Mesodermal cell (in vitro differentiated cells): ENCODE measurements around the gene MYO16.

Experiments used
- H3K27ac ChIP-seq: 2 replicates; pipeline ENCODE4 v1.7.0; 2013; ENCODE audit warnings: mild to moderate bottlenecking, low read depth, low read length, moderate library complexity; ENCODE audit not compliant: severe bottlenecking
- H3K36me3 ChIP-seq: 2 replicates; pipeline ENCODE4 v1.7.1; 2013; ENCODE audit warnings: mild to moderate bottlenecking, low read length, moderate library complexity; ENCODE audit not compliant: control insufficient read depth, insufficient read depth
- H3K4me1 ChIP-seq: one replicate; pipeline ENCODE4 v1.7.1; 2013; ENCODE audit warnings: mild to moderate bottlenecking, low read length; ENCODE audit not compliant: insufficient read depth, control insufficient read depth, poor library complexity, severe bottlenecking
- H3K4me3 ChIP-seq: 2 replicates; pipeline ENCODE4 v1.7.0; 2013; ENCODE audit warnings: low read length, control low read depth, mild to moderate bottlenecking; ENCODE audit not compliant: insufficient read depth, poor library complexity, severe bottlenecking; ENCODE audit errors: extremely low read depth
- H3K9me3 ChIP-seq: 2 replicates; pipeline ENCODE4 v1.7.1; 2013; ENCODE audit warnings: mild to moderate bottlenecking, low read length, moderate library complexity; ENCODE audit not compliant: control insufficient read depth
- WGBS, 2 experiments: methylation state at CpG; one replicate each; pipeline ENCODE4 v1.1.5; 2013; ENCODE audit warnings: missing lambda C conversion rate in 2 of 2; ENCODE audit not compliant: insufficient coverage in 2 of 2; 5-methylcytosine and 5-hydroxymethylcytosine counted together

Gene MYO16

DNA sequence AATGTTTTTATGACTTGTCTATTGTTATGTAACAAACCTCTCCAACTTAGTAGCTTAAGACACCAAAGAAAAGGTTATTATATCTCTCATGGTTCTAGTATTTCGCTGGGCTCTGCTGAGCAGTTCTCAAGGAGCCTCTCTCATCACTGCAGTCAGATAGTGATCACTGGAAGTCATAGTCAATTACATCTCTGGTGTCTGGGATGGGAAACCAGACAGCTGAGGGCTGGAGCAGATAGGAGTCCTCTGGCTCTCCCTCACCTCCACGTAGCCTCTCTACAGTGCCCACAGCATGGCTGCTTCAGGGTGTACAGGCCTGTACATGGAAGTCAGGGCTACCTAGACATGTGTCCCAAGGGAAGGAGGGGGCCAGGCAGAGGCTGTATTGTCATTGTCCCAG lies 507.5 kb downstream of the MYO16 start:
- Histone ChIP-seq H3K4me3 (no peak overlapping the region), H3K27ac (no peak overlapping the region), H3K4me1 (peaks cover 1% of the 10 kb centered on the region), H3K9me3 (peaks cover 11% of the 10 kb centered on the region), H3K36me3 (no peaks in the 10 kb centered on the region)
- 100% methylated on average over 1 of the region's 2 CpGs; no CpG with 5 or more reads in 1 of the 2 experiments for WGBS, 2 experiments

DNA sequence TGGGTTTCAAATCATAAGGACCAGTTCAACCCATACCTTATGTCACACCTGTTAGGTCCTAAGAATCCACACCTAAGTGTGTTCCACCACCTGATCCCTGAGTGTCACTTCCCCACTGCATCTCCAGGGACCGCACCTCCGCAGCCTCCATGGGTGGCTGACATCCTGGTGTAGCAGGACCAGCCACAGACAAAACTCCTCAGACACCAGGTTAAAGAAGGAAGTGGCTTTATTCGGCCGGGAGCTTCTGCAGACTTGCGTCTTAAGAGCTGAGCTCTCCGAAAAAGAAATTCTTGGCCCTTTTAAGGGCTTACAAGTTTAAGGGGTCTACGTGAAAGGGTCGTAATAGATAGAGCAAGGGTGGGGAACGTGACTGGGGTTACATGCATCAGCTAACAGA lies 509.9 kb downstream of the MYO16 start:
- WGBS, 2 experiments: 90 to 95% methylated on average over 2 to 3 of the region's 9 CpGs
- Histone ChIP-seq H3K4me3 (no peak overlapping the region), H3K27ac (no peak overlapping the region), H3K36me3 (no peaks in the 10 kb centered on the region), H3K4me1 (no peaks in the 10 kb centered on the region), H3K9me3 (peaks cover 11% of the 10 kb centered on the region)

GRCh38 chr13:109140054-109140453 lies 510.6 kb downstream of the MYO16 start:
- 96 to 98% methylated on average over 21 to 33 of the region's 33 CpGs for WGBS, 2 experiments
- peaks cover 11% of the 10 kb centered on the region for H3K9me3 ChIP-seq
- H3K4me1 ChIP-seq: no peaks in the 10 kb centered on the region
- no peaks in the 10 kb centered on the region for H3K36me3 ChIP-seq
- no peak overlapping the region for H3K27ac ChIP-seq
- no peak overlapping the region for H3K4me3 ChIP-seq

DNA sequence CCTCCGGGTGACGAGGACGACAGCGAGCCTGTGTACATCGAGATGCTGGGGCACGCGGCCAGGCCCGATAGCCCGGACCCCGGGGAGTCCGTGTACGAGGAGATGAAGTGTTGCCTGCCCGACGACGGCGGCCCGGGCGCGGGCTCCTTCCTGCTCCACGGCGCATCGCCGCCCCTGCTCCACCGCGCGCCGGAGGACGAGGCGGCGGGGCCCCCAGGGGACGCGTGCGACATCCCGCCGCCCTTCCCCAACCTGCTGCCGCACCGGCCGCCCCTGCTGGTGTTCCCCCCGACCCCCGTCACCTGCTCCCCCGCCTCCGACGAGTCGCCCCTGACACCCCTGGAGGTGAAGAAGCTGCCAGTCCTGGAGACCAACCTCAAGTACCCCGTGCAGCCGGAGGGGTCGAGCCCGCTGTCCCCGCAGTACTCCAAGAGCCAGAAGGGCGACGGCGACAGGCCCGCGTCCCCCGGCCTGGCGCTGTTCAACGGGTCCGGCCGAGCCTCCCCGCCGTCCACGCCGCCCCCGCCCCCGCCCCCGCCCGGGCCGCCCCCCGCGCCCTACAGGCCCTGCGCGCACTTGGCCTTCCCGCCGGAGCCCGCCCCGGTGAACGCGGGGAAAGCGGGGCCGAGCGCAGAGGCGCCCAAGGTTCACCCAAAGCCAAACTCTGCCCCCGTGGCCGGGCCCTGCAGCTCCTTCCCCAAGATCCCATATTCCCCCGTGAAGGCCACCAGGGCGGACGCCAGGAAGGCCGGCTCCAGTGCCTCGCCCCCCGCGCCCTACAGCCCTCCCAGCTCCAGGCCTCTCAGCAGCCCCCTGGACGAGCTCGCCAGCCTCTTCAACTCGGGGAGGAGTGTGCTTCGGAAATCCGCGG lies 511.3 kb downstream of the MYO16 start:
- 96% methylated on average over 54 to 88 of the region's 97 CpGs for WGBS, 2 experiments
- Histone ChIP-seq H3K36me3 (no peaks in the 10 kb centered on the region), H3K9me3 (peaks cover 11% of the 10 kb centered on the region), H3K27ac (no peak overlapping the region), H3K4me1 (no peaks in the 10 kb centered on the region), H3K4me3 (no peak overlapping the region)

DNA sequence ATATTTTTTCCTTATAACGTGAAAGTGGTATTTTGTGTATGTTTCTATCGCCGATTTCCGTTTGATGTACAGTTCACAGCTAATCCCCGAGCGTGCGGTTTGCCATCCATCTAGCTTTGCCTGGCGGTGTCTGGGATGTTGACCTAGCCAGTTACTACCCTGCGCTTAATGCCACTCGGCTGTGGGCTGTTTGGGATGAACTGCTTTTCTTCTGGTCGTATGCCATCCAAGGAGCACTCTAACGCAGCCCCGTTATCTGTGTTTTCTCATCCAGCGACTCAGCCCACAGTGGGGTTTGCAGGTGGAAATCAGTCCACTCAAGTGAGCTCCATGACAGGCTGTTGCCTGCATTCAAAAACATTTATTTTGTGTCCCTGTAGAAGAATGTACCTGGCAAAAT lies 512.3 kb downstream of the MYO16 start:
- WGBS, 2 experiments: 90 to 94% methylated on average over 10 to 11 of the region's 14 CpGs
- Histone ChIP-seq H3K27ac (no peak overlapping the region), H3K4me1 (no peaks in the 10 kb centered on the region), H3K36me3 (no peaks in the 10 kb centered on the region), H3K4me3 (no peak overlapping the region), H3K9me3 (peaks cover 11% of the 10 kb centered on the region)

- WGBS, 2 experiments: 83% methylated on average over 2 of the region's 5 CpGs; no CpG with 5 or more reads in 1 of the 2 experiments
- H3K9me3 ChIP-seq: peaks cover 3% of the 10 kb centered on the region
- H3K36me3 ChIP-seq: no peaks in the 10 kb centered on the region
- no peak overlapping the region for H3K4me3 ChIP-seq
- peaks cover 19% of the 10 kb centered on the region for H3K4me1 ChIP-seq
- H3K27ac ChIP-seq: no peak overlapping the region
These were observed 515.5 kb downstream of the MYO16 start for GRCh38 chr13:109144693-109145437.

- no peak overlapping the region for H3K4me3 ChIP-seq
- no peaks in the 10 kb centered on the region for H3K36me3 ChIP-seq
- H3K4me1 ChIP-seq: peaks cover 19% of the 10 kb centered on the region
- H3K27ac ChIP-seq: no peak overlapping the region
- WGBS, 2 experiments: 25 to 26% methylated on average over 2 of the region's 4 CpGs
- no peaks in the 10 kb centered on the region for H3K9me3 ChIP-seq
These were observed 516.2 kb downstream of the MYO16 start for GRCh38 chr13:109145631-109146030.

- Histone ChIP-seq H3K9me3 (no peaks in the 10 kb centered on the region), H3K27ac (no peak overlapping the region), H3K36me3 (no peaks in the 10 kb centered on the region), H3K4me3 (no peak overlapping the region), H3K4me1 (peaks cover 19% of the 10 kb centered on the region)
- no CpG with 5 or more reads among the region's 4 CpGs for WGBS, 2 experiments
These were observed 517.0 kb downstream of the MYO16 start for GRCh38 chr13:109146393-109146792.

- H3K4me1 ChIP-seq: peaks cover 23% of the 10 kb centered on the region
- no peak overlapping the region for H3K4me3 ChIP-seq
- H3K27ac ChIP-seq: no peak overlapping the region
- WGBS, 2 experiments: 83 to 84% methylated on average over 6 to 9 of the region's 11 CpGs
- H3K9me3 ChIP-seq: no peaks in the 10 kb centered on the region
- H3K36me3 ChIP-seq: no peaks in the 10 kb centered on the region
These were observed 517.7 kb downstream of the MYO16 start for GRCh38 chr13:109146912-109147647.

GRCh38 chr13:109148243-109148642 lies 518.8 kb downstream of the MYO16 start:
- no peaks in the 10 kb centered on the region for H3K9me3 ChIP-seq
- WGBS, 2 experiments: 92 to 96% methylated on average over 2 of the region's 3 CpGs
- H3K4me3 ChIP-seq: no peak overlapping the region
- no peaks in the 10 kb centered on the region for H3K36me3 ChIP-seq
- peak overlapping the region; percentile 33 for H3K27ac ChIP-seq
- H3K4me1 ChIP-seq: peaks cover 25% of the 10 kb centered on the region
